Renal cortical epithelial cell (primary cell): ENCODE measurements around the gene ST8SIA2. TPM values are rescaled to one million over a fixed set of nuclear protein-coding genes. Genes with fewer than 3 reads are reported as not detected.

Experiments
- DNase-seq: peaks from one replicate; pipeline ENCODE4 v3.0.0-alpha.2; 2011; ENCODE audit warnings: low read depth
- total RNA-seq: library from RNA; depleted of rRNA; stranded (reverse); fragments of >200 nt; gene quantifications from 2 replicates; pipeline ENCODE4 v1.2.3, GENCODE V29; 2014

ST8SIA2 gene
- 2.3 and 5.7 TPM in 2 replicates for total RNA-seq

DNA sequence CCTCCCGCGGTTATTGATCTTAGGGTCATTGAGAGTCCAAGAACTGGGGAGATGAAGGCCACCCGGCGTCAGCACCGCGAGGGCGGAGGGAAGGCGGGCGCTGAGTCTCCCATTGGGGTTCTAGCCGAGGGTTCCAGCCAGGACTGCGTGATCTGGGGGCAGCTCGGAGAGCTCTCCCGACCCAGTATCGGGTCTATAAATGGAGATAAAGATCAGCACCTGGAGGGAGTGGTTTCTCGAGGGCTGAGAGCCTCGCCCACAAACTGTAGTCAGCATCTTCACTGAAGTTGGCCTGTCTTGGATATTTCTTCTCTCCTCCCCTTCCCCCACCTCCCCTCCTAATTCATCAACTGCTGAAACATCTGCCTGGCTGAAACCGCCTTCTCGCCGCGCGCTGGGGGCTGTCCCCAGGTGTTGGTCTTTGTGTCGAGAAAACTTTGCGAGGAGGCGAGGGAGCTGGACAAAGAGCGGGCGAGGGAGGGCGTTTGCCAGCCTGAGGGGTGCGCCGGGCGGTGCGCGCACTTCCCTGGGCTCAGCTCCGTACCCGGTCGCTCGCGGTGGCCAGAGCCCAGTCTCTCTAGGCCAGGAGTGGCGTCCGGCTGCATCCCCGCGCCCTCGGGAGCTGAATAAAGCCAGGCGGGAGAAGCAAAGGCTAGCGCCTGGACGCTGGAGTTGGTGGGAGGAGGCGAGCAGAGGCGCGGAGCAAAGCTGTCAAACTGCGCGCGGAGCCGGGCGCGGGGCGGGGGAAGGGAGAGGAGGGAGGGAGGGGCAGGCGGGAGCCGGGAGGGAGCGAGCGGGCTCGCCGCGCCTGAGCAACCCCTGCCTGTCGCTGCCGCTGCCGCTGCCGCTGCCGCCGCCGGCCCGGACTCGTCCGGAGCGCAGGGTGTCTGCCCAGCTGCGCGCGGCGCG, at the start of gene ST8SIA2:
Gene ST8SIA2 (plus strand): TSS at position 811 of the 909 bp plus-strand sequence. CDS start 184 bp downstream, outside the sequence.
- DNase-seq, result no peak

GRCh38 chr15:92343924-92344643, 49.6 kb upstream of the ST8SIA2 start:
- no peak for DNase-seq

- DNase-seq, result no peak
Observed at GRCh38 chr15:92346063-92346462, 47.6 kb upstream of the ST8SIA2 start.

DNA sequence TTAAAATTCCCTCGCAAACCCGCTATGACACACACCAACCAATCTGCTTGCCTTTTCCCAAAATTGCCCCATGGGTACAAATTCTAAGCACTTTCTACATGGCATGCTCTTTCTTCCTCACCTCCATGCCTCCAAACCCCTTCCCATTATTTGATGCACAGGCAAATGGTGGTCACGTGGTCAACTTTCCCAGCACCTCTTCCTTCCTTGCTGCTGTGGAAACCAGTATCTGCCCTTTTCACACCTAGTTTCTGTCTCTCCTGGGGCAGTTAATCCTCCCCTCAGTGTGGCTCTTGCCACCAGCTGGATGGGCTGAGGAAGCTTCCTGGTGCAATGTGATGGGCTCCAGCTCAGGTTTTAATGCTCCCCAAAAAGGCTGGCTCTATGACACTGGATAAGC, 38.4 kb upstream of the ST8SIA2 start:
- no peak for DNase-seq

DNA sequence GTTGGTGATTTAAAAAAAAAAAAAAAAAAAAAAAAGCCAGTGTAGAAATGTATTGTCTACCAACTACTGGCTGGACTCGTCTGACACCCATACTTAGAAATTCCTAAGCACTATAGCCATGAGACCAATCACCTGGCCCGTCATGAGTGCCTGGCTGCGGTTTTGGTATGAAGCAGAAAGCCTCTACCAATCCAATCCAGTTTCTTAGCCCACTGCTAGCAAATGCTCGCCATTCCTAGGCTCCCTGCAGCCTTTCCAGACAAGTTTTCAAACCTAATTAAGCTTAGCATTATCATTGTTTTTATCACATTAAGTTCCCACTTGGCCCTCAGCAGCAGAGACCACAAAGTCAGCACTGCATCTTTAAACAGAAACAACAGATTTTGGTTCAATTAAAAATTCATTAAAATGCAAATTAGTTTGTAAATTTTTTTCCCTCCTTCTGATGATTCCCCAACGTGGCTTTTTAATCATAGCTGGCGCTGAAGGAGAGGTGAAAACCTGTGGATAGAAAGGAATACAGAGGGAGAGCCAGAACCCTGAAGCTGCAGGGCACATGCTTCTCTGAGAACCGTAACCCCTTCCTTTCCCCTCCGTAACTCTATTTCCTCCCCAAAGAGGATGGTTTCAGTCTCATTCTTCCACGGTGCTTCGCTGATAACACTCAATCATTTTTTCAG, 32.2 kb upstream of the ST8SIA2 start:
- no peak for DNase-seq

DNA sequence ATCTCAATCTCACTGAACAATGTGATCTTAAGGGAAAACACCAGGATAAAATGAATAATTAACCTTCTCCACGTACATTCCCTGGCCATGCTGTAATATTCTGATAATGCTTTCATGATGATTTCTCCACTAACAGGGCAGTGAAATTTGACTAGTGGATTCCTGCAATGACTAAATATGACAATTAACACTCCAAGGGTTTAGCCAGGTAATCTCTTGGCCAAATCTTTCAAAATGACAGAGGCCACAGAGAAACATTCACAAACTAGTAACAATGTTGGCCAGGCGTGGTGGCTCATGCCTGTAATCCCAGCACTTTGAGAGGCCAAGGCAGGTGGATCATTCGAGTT, 31.7 kb upstream of the ST8SIA2 start:
- no peak for DNase-seq

DNA sequence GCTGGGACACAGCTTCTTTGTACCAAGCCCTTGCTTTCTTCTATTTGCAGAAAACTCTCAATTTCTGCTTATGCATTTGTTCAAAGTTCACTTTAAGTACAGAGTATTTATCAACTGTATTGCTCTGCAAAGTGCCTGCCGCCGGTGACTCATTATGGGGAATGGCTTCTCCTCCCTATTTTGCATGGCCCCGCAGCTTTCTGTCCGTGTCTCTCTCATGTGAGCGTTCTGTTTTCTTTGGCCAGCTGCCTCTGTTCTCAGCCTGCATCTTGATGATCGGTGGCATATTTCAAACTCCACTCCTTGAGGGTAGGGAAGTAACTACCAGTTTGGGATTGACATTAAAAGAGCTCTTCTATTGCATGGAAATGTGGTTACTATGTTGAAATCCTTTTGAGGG, 28.6 kb upstream of the ST8SIA2 start:
- DNase-seq, result peak; percentile 26

DNA sequence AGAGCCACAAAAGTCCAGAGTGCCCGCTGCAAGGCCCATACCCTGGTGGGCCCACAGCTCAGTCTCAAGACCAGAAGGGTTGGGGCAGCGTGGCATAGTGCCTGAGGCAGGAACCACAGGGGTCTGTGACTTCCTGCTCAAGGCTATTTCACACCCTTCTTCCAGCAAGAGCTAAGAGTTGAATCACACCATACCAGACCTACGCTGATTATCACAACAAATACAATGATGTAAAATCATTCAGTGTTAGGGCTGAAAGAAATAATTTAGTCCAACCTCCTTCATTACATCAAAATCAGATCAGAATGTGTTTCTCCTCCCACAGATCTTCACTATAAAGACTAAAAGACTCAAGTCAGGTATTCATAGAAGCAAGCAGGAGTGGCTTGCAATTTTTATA, 27.8 kb upstream of the ST8SIA2 start:
- no peak for DNase-seq

DNA sequence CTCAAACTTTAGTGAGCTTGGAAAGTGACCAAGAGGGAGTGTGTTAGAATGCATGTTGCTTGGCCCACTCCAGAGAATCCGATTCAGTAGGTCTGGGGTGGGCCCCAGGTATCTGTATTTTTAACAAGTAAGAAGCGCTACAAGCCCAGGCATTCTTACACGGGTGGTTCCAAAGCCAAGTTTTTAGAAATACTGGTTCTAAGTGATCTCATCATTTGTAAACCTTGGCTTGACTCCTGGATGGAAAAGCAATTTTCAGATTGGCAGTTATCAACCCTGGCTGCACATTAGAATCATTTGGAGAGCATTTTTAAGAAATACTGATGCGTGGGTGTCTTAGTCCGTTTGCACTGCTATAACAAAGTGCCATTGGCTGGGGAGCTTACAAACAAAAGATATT, 27.3 kb upstream of the ST8SIA2 start:
- no peak for DNase-seq

DNA sequence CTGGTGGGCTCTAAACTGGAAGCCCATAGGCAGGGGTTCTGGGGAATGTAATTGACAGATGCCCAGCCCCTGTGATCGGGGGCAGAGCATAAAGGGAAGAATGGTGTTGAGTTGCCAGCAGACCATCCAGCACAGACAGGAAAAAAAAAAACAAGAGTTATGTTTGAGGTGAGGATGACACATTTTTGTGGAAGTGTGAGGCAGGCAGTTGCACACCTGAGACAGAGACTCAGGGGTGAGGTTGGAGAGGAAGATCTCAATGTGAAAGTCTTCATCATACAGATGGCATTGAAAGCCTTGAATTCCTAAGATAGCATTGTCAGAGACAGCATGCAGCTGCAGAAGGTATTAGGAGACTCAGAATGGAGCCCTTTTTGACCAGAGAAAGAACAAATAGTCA, 18.6 kb upstream of the ST8SIA2 start:
- no peak for DNase-seq

DNA sequence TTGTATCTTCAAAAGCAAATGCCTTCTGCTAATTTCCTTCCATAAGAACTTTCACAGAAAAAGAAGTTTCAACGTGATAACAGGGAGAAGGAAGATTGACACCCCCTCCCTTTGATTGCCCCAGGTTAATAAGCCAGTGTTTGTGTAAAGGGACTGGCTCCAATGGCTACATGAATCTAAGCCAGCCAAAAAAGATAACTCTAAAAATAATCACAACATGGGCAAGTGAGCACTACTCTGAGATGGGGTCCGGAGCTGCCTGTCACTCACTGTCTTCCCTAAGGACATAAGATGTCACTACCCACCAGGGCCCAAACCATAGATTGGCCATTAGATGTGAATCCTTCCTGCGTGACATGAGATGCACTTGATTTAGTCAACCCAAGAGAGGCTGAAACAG, 17.6 kb upstream of the ST8SIA2 start:
- no peak for DNase-seq

DNA sequence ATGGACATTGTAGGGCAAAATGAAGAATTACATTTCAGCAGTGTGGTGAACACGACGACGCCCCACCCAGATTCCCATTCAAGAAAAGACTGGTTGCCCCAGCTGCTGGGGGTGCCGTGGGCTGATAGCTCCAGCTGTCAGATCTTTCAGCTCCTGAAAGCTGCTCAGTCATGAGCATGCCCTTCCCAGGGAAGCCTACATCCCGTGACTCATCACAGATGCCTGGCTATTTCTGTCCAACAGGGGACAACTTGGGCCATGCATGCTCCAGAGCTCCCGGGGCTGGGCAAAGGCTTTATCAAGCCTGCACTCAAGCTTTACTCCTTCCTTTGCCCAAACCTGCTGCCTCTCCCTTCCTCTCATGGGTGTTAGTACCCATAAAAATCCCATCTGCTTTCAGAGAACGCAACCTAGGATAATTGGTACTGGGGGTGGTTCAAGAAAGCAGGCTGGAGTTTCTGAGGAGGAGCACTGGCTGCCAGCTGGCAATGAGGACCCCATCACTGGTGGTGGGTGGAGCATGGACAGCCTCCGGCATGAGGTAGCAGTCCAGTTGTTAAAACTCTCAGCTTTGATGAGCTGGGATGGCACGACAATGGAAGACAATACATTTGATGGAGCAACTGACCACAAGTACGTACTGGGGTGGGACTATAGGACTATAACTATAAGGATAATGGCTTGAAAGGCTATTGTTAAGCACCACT, 16.4 kb upstream of the ST8SIA2 start:
- no peak for DNase-seq

- no peak for DNase-seq
Observed at GRCh38 chr15:92383519-92384324, 10.0 kb upstream of the ST8SIA2 start.

DNA sequence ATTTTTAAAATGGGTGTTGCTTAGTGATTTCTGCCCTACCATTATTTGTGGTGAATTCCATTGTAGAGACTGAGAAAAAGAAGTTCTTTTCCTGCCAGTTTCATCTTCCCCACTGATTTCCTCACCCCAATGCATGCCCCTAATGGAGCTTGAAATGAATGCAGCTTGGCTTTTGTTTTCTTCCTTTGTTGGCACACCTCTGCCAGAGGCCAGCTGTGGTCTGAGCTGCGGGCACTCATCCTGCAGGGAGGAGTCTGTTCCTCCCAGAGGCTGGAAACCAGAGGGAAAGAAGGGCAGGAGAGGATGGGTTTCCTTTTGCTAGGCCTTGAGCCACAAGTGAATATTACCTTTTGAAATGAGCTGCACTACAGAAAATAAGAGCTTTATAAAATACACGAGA, 9.3 kb upstream of the ST8SIA2 start:
- DNase-seq, result peak; percentile 9

GRCh38 chr15:92385096-92385495, 8.6 kb upstream of the ST8SIA2 start:
- peak; percentile 6 for DNase-seq

- DNase-seq, result peak; percentile 29
Observed at GRCh38 chr15:92391640-92392039, 2.0 kb upstream of the ST8SIA2 start.

DNA sequence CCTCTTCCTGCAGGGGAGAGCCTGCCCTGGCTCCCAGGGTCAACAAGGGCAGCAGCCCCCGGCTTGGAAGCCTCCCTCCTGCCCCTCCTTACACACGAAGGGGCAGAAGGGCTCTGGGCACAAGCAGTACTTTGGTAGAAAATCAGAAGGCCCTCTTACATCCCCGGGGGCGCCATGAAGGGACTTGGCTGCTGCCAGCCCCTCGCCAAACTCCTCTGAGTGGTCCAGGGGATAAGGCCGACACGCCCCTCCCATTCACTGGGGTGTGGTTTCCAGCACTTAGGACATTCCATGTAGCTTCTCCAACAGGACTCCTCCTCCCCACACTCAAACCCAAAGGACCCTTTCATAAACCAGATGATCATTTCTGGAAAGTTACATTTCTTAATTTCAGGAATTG, 1.2 kb upstream of the ST8SIA2 start:
- DNase-seq, result no peak

DNA sequence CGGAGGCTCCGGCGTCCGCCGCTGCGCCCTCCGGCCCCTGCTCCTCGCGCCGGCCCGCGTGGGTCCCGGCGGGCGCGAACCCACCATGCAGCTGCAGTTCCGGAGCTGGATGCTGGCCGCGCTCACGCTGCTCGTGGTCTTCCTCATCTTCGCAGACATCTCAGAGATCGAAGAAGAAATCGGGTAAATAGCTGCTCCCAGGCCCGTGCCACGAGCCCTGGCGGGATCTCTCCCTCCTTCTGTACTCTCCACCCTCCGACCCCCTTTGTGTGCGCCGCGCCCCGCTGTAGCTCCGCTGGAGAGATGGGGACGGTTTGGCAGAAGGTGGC, 263 bp downstream of the ST8SIA2 start:
- no peak for DNase-seq

DNA sequence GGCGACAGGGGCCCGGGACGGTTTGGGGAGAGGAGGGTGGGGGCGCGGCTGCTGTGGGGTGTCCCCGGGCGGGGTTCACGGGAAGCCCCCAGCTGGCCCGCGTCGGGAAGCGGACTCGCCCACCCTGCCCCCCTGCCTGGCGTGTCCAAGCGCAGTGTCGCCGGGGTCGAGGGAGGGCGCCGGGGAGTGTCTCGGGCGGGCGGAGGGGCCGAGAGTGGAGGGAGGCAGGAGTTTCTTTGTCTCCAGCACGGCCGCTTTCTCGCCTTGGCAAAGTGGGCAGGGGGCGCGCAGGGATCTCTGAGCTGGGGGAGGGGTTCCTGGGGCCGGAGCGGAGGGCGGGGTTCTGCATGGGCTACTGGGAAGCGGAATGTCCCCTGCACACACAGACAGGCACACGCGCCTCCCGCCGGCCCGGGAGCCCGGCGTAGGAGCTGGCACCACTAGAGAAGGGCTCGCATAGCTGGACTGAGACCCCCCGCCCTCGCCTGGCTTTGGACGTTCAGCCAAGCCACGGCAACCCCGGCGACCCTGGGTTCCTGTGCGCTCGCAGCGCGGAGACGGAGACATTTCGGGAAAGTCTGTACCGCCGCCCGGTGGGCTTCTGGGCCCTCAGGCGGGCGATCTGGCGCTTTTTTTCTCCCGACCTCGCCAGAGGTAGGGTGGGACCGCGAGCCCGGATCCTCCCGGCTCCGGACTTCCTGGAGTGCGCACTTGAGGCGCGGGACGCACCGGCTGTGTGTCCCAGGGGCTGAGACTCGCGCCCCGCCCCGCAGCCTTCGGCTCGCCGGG, 822 bp downstream of the ST8SIA2 start:
- no peak for DNase-seq

DNA sequence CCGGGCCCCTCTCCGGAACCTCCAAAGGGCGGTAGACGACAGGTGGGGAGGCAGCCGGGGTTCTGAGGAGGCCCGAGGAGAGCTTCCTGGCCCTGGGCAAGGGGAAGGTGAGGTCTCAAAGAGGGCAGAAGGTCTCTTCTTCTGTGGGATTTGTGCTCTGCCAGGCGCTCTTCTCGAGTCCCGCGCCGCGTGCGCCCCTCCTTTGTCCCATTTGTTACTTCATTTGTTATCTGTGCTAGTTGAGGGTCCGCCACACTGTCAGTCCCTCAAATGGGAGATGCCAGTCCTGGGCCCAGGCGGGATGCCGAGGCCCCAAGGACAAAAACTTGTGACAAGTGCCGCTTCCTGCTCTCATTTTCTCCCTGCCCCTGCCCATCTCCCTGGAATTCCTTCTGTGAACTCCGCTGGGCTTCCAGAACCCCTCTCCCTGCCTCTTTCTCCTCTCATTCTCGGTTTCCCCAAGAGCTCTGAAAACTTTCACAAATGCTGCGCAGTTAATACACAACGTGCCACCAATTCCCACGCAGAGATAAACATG, 1.5 kb downstream of the ST8SIA2 start:
- no peak for DNase-seq
